ENCODE data around the gene MACROD2. TPM values are rescaled to one million over a fixed set of nuclear protein-coding genes. Genes with fewer than 3 reads are reported as not detected.

The MACROD2 gene
- total RNA-seq, 1 experiment from 2014 or later, result 3.7 TPM

DNA sequence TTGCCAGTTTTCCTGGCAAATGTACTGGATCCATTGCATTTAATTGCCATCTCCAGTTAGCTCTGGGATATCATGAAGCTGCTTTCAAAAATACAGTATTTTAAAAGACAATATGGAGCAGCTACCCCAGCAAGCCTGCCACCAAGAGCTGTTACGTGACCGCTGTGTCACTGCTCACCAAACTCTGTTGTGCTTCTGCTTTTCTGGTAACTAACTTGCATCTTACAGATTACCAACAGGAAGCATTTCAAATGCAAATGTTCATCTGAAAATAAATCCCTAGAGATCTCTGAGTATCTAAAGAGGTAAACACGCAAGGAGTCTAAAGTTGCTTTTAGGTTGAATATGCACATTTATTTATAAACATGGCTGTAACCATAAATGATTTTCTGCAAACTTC is 1569.7 kb downstream of the MACROD2 start:
- no TSS peak for BruUV-seq (replicated peaks)
- ChIA-PET RAD21 (ENCODE audit: low non-redundant PET in 1 of 2, low total read pairs in 2 of 2, uncharacterized antibody in 2 of 2, unreplicated experiment in 2 of 2) (no interaction called here), CTCF (no interaction called here), POLR2A (no interaction called here)
- no peak overlapping the region for H3K4me3 ChIP-seq (replicated peaks in 1 of 2; ENCODE audit: low read depth in 1 of 2, low read length in 2 of 2)
- peaks cover 6 to 23% of the 10 kb centered on the region in 2 experiments; a peak in 2 of 4 replicates for H3K9me3 ChIP-seq (ENCODE audit: control insufficient read depth in 1 of 2, insufficient read depth in 1 of 2, low read depth in 1 of 2, low read length in 2 of 2)
- no peaks in the 10 kb centered on the region for H3K4me1 ChIP-seq (ENCODE audit: control insufficient read depth in 1 of 2, insufficient read depth in 2 of 2, low read length in 2 of 2)
- no peaks in the 10 kb centered on the region for H3K79me2 ChIP-seq (ENCODE audit: insufficient read depth, low read length)
- no peaks in the 10 kb centered on the region for H3K9me2 ChIP-seq (ENCODE audit: insufficient read depth)
- TF ChIP-seq, protein P1, sequence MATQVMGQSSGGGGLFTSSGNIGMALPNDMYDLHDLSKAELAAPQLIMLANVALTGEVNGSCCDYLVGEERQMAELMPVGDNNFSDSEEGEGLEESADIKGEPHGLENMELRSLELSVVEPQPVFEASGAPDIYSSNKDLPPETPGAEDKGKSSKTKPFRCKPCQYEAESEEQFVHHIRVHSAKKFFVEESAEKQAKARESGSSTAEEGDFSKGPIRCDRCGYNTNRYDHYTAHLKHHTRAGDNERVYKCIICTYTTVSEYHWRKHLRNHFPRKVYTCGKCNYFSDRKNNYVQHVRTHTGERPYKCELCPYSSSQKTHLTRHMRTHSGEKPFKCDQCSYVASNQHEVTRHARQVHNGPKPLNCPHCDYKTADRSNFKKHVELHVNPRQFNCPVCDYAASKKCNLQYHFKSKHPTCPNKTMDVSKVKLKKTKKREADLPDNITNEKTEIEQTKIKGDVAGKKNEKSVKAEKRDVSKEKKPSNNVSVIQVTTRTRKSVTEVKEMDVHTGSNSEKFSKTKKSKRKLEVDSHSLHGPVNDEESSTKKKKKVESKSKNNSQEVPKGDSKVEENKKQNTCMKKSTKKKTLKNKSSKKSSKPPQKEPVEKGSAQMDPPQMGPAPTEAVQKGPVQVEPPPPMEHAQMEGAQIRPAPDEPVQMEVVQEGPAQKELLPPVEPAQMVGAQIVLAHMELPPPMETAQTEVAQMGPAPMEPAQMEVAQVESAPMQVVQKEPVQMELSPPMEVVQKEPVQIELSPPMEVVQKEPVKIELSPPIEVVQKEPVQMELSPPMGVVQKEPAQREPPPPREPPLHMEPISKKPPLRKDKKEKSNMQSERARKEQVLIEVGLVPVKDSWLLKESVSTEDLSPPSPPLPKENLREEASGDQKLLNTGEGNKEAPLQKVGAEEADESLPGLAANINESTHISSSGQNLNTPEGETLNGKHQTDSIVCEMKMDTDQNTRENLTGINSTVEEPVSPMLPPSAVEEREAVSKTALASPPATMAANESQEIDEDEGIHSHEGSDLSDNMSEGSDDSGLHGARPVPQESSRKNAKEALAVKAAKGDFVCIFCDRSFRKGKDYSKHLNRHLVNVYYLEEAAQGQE (IDR thresholded peaks at IDR 0.05; ENCODE audit: low read depth), result no peak
- TF ChIP-seq, protein P2, sequence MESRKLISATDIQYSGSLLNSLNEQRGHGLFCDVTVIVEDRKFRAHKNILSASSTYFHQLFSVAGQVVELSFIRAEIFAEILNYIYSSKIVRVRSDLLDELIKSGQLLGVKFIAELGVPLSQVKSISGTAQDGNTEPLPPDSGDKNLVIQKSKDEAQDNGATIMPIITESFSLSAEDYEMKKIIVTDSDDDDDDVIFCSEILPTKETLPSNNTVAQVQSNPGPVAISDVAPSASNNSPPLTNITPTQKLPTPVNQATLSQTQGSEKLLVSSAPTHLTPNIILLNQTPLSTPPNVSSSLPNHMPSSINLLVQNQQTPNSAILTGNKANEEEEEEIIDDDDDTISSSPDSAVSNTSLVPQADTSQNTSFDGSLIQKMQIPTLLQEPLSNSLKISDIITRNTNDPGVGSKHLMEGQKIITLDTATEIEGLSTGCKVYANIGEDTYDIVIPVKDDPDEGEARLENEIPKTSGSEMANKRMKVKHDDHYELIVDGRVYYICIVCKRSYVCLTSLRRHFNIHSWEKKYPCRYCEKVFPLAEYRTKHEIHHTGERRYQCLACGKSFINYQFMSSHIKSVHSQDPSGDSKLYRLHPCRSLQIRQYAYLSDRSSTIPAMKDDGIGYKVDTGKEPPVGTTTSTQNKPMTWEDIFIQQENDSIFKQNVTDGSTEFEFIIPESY (IDR thresholded peaks at IDR 0.05; ENCODE audit: extremely low read depth, insufficient replicate concordance, low read length), result no peak
- TF ChIP-seq EGR1 (IDR thresholded peaks at IDR 0.05; ENCODE audit: low read depth) (no peak), ELF1 (IDR thresholded peaks at IDR 0.05; ENCODE audit: borderline replicate concordance, low read depth) (no peak), EZH2 (IDR thresholded peaks at IDR 0.05) (no peak), TCF7L2 (IDR thresholded peaks at IDR 0.05; ENCODE audit: borderline replicate concordance, extremely low read depth, insufficient read depth, insufficient read length) (no peak), SRF (IDR thresholded peaks at IDR 0.05; ENCODE audit: low read depth) (no peak), FOSL1 (IDR thresholded peaks at IDR 0.05; ENCODE audit: low read depth) (no peak)
- no peak overlapping the region for H3K9ac ChIP-seq (ENCODE audit: low read length)
- no peak overlapping the region for H3K4me2 ChIP-seq (ENCODE audit: low read length)
- ATAC-seq (no peak), DNase-seq (ENCODE audit: low read depth, low spot score) (no peak)
- intact Hi-C loops (cut with micrococcal nuclease), result no loop called here
- H2AFZ ChIP-seq (ENCODE audit: low read depth, low read length, poor library complexity, severe bottlenecking), result no peak overlapping the region
- H4K20me1 ChIP-seq (ENCODE audit: insufficient read depth), result no peaks in the 10 kb centered on the region
- H3K36me3 ChIP-seq (ENCODE audit: control insufficient read depth in 1 of 2, insufficient read depth in 2 of 2, low read length in 2 of 2), result no peaks in the 10 kb centered on the region
- H3K27me3 ChIP-seq (ENCODE audit: insufficient read depth, low read length), result no peaks in the 10 kb centered on the region
- H3K27ac ChIP-seq (ENCODE audit: low read depth, low read length), result no peak overlapping the region

All from HCT116 (cell line).